ENCODE results near the gene FAP.

Gene FAP

GRCh38 chr2:162242586-162243280 lies 512 bp downstream of the FAP start:
- DNase-seq: peak; percentile 4

GRCh38 chr2:162241571-162241970 lies 1.7 kb downstream of the FAP start:
- DNase-seq: no peak

GRCh38 chr2:162234620-162235462 lies 8.4 kb downstream of the FAP start:
- no peak for DNase-seq

- no peak for DNase-seq
Observed at GRCh38 chr2:162233197-162233596, 10.0 kb downstream of the FAP start.

- no peak for DNase-seq
Observed at GRCh38 chr2:162232671-162233070, 10.6 kb downstream of the FAP start.

GRCh38 chr2:162232027-162232426 lies 11.2 kb downstream of the FAP start:
- DNase-seq: no peak

GRCh38 chr2:162230761-162231160 lies 12.5 kb downstream of the FAP start:
- DNase-seq: no peak

GRCh38 chr2:162226836-162227235 lies 16.4 kb downstream of the FAP start:
- no peak for DNase-seq

- no peak for DNase-seq
Observed at GRCh38 chr2:162221064-162221463, 22.2 kb downstream of the FAP start.

- DNase-seq: no peak
Observed at GRCh38 chr2:162220368-162220767, 22.9 kb downstream of the FAP start.

GRCh38 chr2:162219426-162219825 lies 23.8 kb downstream of the FAP start:
- no peak for DNase-seq

- DNase-seq: no peak
Observed at GRCh38 chr2:162217598-162217997, 25.6 kb downstream of the FAP start.

- DNase-seq: no peak
Observed at GRCh38 chr2:162215162-162215561, 28.1 kb downstream of the FAP start.

- no peak for DNase-seq
Observed at GRCh38 chr2:162212366-162212765, 30.9 kb downstream of the FAP start.

- DNase-seq: no peak
Observed at GRCh38 chr2:162211732-162212131, 31.5 kb downstream of the FAP start.

GRCh38 chr2:162210385-162210784 lies 32.9 kb downstream of the FAP start:
- DNase-seq: no peak

GRCh38 chr2:162202203-162202602 lies 41.0 kb downstream of the FAP start:
- DNase-seq: no peak

- DNase-seq: no peak
Observed at GRCh38 chr2:162200636-162201035, 42.6 kb downstream of the FAP start.

- DNase-seq: no peak
Observed at GRCh38 chr2:162199913-162200312, 43.3 kb downstream of the FAP start.

GRCh38 chr2:162198239-162198638 lies 45.0 kb downstream of the FAP start:
- DNase-seq: no peak

GRCh38 chr2:162197069-162197825 lies 46.0 kb downstream of the FAP start:
- no peak for DNase-seq

GRCh38 chr2:162196638-162197037 lies 46.6 kb downstream of the FAP start:
- no peak for DNase-seq

- DNase-seq: no peak
Observed at GRCh38 chr2:162188451-162188850, 54.8 kb downstream of the FAP start.

Measured in DMS79 (cell line).